HL-60 (cell line): ENCODE data around the gene DDTL.

Experiments
- DNase-seq, 2 experiments: peaks; one replicate each; pipeline ENCODE4 v3.0.0-alpha.2; 2010 to 2020; ENCODE audit warnings: low read depth in 1 of 2, low spot score in 1 of 2
- H3K27ac ChIP-seq: fragments of 250-450 bp; sonication (Bioruptor Pico); replicated peaks from 2 replicates; pipeline ENCODE4 v1.5.1; 2020; ENCODE audit warnings: mild to moderate bottlenecking, moderate library complexity
- H3K27me3 ChIP-seq: fragments of 250-450 bp; sonication (Bioruptor Pico); 2 replicates; pipeline ENCODE4 v1.5.1; 2021; ENCODE audit warnings: mild to moderate bottlenecking, moderate library complexity; ENCODE audit not compliant: insufficient read depth, poor library complexity, severe bottlenecking
- H3K4me3 ChIP-seq: replicated peaks from 2 replicates; pipeline ENCODE4 v1.5.1; 2011; ENCODE audit warnings: mild to moderate bottlenecking, control low read depth, low read length; ENCODE audit not compliant: insufficient read depth
- CTCF ChIP-seq: IDR thresholded peaks from one replicate; pipeline ENCODE4 v1.5.1; 2011; ENCODE audit warnings: low read length, control low read depth, inconsistent platforms; ENCODE audit not compliant: insufficient read depth
- GABPA ChIP-seq: IDR thresholded peaks from 2 replicates; pipeline ENCODE4 v1.6.1; 2012; ENCODE audit warnings: low read depth
- POLR2AphosphoS5 ChIP-seq: IDR thresholded peaks from 2 replicates; pipeline ENCODE4 v1.6.1; 2012; ENCODE audit warnings: low read depth
- SPI1 ChIP-seq: IDR thresholded peaks from 2 replicates; pipeline ENCODE4 v1.6.1; 2012; ENCODE audit warnings: low read depth, mild to moderate bottlenecking, borderline replicate concordance
- TF ChIP-seq, protein P1 (sequence below): IDR thresholded peaks from 2 replicates; pipeline ENCODE4 v1.6.1; 2012; ENCODE audit warnings: low read depth; ENCODE audit not compliant: insufficient replicate concordance

DDTL gene

GRCh38 chr22:24001314-24001713, 34.6 kb downstream of the DDTL start:
- TF ChIP-seq CTCF (no peak), POLR2AphosphoS5 (no peak), GABPA (no peak), SPI1 (no peak)
- TF ChIP-seq, protein P1, sequence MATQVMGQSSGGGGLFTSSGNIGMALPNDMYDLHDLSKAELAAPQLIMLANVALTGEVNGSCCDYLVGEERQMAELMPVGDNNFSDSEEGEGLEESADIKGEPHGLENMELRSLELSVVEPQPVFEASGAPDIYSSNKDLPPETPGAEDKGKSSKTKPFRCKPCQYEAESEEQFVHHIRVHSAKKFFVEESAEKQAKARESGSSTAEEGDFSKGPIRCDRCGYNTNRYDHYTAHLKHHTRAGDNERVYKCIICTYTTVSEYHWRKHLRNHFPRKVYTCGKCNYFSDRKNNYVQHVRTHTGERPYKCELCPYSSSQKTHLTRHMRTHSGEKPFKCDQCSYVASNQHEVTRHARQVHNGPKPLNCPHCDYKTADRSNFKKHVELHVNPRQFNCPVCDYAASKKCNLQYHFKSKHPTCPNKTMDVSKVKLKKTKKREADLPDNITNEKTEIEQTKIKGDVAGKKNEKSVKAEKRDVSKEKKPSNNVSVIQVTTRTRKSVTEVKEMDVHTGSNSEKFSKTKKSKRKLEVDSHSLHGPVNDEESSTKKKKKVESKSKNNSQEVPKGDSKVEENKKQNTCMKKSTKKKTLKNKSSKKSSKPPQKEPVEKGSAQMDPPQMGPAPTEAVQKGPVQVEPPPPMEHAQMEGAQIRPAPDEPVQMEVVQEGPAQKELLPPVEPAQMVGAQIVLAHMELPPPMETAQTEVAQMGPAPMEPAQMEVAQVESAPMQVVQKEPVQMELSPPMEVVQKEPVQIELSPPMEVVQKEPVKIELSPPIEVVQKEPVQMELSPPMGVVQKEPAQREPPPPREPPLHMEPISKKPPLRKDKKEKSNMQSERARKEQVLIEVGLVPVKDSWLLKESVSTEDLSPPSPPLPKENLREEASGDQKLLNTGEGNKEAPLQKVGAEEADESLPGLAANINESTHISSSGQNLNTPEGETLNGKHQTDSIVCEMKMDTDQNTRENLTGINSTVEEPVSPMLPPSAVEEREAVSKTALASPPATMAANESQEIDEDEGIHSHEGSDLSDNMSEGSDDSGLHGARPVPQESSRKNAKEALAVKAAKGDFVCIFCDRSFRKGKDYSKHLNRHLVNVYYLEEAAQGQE = no peak
- Histone ChIP-seq H3K27ac (no peak overlapping the region), H3K27me3 (no peaks in the 10 kb centered on the region), H3K4me3 (no peak overlapping the region)
- DNase-seq = no peak

DNA sequence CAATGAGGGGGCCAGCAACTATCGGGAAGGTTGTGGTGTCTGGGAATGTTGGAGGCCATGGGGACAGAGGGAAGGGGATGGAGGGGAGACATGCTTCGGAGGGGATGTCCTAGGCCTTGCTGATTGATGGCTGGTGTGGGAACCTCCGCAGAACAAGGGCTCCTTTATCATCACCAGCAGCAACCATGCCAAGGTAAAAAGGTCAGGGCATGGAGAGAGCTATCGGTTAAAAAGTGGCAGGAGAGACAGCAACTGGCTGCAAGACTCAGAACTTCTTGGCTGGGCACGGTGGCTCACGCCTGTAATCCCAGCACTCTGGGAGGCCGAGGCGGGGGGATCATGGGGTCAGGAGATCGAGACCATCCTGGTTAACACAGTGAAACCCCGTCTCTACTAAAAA, 35.6 kb downstream of the DDTL start:
- H3K27ac ChIP-seq = no peak overlapping the region
- H3K4me3 ChIP-seq = no peak overlapping the region
- no peaks in the 10 kb centered on the region for H3K27me3 ChIP-seq
- TF ChIP-seq SPI1 = no peak
- TF ChIP-seq CTCF = no peak
- no peak for TF ChIP-seq POLR2AphosphoS5
- TF ChIP-seq, protein P1 = no peak
- no peak for TF ChIP-seq GABPA
- no peak for DNase-seq

GRCh38 chr22:24002851-24003250, 36.2 kb downstream of the DDTL start:
- Histone ChIP-seq H3K27ac (no peak overlapping the region), H3K4me3 (no peak overlapping the region), H3K27me3 (no peaks in the 10 kb centered on the region)
- no peak for TF ChIP-seq GABPA
- TF ChIP-seq, protein P1 = no peak
- no peak for TF ChIP-seq CTCF
- no peak for TF ChIP-seq SPI1
- no peak for DNase-seq
